Stimulated activated CD4-positive, alpha-beta T cell treated with anti-CD3 and anti-CD28 coated beads, Interleukin-12 subunit alpha, Interleukin-12 subunit beta, amount 100 ng/mL, for 24 hours (primary cell): ENCODE results near the gene ZNF436.

Experiments
- DNase-seq, 2 experiments: peaks; one replicate each; pipeline ENCODE4 v3.0.0-alpha.2; 2020; ENCODE audit warnings: low read depth in 2 of 2

The ZNF436 gene

DNA sequence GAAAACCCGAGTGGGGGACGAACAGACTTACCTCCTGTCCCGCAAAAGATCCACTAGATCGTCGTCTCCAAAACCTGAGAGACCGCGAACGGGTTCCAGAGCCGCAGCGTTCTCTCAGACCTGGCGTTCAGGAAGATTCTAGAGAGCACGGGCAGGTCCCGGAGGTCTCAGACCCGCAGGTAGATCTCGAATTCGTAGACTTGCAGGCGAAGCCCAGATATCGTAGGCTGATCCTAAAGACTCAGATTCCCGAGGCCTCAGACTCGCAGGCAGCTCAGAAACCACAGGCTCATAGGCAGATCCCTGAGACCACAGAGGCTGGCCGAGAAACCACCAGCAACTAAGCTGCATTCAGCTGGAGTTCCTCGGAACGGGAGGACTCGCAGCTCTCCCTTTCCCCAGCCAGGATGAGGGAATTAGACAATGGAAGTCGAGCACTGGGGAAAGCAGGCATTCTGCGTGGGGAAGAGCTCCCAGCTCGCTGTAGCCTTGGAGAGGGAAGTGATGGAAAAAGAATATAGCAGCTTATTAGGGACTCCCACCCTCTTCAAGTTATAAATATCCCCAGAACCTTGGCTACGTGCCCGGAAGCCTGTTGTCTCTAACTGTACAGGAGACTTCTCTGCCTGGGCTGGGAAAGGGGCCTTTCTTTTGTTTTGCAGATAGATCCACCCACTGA is at the start of gene ZNF436:
Gene ZNF436 (minus strand): TSS at position 502 of the 679 bp plus-strand sequence. CDS start 1,831 bp downstream, outside the sequence.
- peak in 1 of 2 experiments; percentile 5 for DNase-seq

DNA sequence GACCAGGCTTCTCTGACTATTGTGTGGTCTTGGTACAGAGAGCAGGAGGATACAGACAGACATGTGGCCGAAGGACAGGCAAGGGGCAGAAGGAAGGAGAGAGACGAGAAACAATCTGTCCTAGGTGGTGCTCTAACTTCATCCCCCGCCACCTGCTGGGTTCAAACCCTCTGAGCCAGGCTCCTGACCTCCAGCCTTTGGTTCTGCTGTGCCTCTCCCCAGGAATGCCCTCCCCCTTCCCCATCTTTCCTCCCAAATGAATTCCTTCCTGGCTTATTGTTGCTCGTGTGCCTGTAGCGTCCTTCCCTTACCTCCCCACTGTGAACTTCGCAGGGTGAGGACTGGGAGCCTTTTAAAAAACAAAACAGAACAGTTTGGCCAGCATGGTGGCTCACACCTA is 49.5 kb upstream of the ZNF436 start:
- DNase-seq, result no peak

DNA sequence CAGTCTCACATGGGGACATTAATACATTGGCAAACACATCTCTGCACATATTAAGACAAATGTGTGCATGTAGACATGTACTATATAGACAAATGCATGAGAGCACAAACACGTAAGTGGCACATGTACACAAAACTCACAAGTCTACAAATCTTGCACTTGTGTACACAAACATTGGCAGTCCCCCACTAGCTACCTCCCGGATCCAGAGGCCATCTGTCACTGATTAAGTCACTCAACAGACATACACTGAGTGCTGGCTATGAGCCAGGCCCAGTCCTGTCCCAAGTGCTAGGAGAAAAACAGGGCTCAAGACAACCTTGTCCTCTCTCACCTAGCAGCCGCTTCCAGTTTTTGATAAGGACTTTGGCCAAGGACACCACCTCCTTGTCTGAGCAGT is 47.9 kb upstream of the ZNF436 start:
- DNase-seq, result no peak

DNA sequence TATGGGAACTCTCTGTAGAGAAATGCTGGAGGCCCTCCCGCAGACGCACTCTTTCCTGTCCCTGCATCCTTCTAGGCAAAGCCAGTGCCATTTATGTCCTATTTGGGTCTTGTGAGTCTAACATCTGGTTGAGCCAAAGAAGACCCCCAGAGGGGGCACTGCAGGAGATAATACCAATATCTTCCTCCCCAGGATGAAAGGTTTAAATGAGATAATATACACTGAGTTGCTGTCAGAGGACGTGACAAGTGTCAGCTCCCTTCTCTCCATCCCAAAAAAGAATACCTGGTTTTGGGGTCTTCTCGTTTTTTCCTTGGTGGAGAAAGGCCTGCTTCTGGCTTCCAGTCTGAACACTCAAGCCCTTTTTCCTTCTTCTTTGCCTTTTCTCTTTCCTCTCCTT is 47.3 kb upstream of the ZNF436 start:
- no peak for DNase-seq

DNA sequence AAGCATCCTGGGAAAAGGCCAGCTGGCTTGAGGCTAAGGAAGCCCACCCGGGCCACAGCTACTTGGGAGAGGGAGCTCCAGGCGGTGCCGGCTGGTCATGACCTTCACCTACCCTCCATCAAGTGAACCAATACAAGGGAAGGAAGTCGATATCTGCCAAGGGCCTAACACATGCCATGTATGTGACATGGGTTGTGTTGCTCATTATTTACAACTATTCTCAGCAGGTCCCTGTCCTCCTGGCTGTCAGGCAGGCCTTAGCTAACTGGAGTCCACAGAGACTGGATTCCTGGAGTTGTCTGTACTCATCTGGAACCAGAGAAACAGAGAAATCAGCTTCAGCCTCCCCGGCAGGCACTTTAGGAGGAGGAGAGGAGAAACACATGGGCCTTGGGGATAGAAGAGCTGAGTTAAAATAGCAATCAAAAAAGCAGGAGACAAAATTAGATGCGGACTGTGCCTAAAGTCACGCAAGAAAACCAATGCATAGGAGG is 39.2 kb upstream of the ZNF436 start:
- no peak for DNase-seq

DNA sequence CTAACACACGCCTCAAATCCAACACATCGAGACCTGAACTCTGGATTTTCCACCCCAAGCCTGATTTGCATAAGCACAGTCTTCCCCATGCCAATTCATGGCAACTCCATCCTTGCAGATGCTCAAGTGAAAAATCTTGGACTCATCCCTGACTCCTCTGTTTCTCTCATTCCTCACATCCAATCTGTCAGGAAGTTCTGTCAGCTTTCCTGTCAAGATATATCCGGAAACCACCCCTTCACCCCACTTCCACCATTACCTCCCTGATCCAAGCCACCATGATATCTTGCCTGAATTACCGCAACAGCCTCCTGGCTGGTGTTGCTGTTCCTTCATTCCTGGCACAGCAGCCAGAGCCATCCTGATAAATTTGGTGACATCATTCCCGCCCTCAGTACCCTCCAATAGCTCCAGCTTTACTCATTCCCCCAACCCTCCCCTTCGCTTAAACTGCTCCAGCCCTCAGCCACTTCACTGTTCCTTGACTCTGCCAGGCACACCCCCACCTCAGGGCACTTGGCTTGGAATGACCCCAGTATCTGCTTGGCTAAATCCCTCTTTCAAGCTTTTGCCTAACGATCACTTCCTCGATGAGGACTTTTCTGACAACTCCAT is 37.5 kb upstream of the ZNF436 start:
- no peak for DNase-seq

DNA sequence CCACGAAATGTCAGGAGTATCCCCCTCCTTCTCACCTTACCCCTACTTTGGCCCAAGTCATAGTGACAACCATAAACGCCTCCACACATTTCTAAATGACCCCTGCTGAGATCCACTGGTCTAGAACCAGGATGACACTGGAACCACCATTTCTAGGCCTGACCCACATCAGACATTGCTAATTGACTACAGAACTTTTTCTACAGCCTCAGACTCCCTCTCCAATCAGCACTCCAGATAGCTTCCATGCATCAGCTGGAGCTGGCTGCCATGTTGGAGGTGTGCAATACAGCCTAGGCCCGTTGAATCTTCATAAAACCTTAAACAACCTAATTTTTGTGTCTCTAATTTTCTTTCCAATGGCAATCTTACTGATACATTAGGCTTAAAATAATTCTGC is 36.3 kb upstream of the ZNF436 start:
- DNase-seq, result no peak

DNA sequence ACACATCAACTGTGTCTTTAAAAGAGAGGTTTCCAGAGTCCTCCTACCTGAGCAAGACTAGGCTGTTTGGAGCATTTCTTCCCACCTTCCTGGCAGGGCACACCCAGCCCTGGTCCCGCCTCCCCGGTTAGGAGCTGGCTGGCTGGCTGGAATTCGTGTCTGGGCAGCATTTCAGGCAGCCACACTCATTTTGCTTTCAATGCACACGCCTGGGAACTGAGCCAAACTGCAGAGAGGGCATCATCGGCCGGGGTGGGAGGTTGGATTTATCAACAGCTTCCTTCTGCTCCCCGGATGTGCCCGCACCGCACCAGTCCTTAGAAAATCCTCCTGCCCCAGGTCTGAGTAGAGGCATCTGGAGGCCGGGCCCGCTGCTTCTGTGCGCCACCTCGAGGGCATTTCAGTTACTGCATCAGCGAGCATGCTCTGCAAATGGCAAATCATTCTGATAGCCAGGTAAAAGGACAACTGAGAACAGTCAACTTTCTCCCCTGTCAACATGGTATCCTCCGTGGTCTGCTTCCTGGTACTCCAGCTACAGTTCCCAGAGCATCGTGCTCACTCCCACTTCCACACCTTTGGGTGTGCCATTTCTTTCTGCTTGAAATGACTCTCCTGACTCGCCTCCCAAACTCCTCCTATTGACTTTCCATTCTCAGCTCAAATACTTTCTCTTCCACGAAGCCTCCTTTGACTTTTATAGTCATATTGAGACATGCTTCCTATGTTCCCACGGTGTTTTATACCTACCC is 34.3 kb upstream of the ZNF436 start:
- peak; percentile 73 to 89 for DNase-seq

DNA sequence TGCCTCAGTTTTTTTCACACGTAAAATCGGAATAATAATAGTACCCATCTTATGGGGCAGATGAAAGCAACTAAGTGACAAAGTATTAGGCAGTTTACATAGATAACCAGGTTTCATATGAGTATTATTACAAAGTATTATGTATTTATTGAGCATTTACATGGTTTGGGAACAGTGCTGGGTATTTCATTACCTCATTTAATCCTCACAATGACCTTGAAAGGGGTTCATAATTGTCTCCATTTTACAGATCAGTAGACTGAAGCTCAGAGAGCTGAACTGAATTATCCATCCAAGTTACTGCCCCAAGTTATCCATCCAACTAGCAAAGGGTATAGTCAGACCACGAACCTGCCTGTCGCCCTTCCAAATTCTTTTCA is 33.7 kb upstream of the ZNF436 start:
- no peak for DNase-seq

DNA sequence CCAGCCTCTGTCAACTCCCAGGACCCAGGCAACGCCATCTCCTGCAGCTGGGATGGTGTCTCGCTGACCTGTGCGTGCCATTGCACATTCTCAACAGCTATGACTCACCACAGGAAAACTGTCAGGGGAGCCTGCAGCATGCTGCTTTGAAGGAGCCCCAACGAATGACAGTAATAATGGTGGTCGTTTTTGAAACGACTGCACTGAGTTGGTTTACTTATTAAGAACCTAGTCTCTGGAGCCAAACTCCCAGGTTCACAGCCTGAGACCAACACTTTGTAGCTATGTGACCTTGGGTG is 33.4 kb upstream of the ZNF436 start:
- DNase-seq, result no peak

DNA sequence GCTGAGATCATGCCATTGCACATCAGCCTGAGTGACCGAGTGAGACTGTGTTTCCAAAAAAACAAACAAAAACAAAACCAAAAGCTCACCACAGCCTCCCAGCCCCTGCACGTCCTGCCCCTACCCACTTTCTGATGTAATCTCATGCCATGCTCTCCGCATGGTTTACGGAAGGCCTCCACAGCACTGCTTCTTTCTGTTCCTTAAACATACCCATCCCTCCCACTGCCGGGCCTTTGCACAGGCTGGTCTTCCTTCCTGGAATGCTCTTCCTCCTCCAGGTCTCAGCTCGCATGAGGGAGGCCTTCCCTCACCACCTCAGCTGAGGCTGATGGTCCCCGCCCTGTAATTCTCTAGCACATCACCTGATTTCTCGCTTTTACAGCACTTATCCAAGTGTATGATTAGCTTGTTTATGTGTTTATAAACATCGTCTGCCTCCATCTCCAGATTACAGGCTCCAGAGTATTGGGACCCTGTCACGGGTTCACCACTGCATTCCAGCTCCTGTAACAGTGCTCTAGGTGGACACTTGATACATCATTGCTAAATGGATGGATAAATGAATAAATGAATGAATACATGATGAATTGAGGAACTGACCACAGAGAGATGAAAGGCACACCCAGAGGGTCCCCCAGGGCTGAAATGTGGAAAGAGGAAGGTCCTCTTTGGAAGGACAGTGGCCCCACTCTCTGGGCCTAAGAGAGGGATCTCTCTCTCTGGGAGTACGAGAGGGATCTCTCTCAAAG is 32.8 kb upstream of the ZNF436 start:
- DNase-seq, result no peak

DNA sequence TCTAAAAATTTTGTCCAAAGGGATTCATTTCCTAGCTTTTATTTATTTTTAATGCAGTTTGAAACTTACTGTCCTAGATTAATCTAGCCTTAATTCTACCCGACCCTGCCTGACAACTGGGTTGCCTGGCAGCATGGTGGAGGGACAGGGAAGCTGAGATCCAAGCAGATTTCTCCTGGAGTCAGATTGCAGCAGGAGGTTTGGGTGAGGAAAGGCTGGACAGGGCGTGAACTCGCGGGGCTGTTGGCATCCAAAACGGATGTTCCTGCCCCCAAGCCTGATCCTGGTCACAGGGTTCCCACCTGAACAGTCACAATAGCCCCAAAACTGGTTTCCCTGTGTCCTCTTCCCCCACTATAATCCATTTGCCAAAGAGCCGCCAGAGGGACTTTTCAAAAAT is 31.7 kb upstream of the ZNF436 start:
- DNase-seq, result no peak

DNA sequence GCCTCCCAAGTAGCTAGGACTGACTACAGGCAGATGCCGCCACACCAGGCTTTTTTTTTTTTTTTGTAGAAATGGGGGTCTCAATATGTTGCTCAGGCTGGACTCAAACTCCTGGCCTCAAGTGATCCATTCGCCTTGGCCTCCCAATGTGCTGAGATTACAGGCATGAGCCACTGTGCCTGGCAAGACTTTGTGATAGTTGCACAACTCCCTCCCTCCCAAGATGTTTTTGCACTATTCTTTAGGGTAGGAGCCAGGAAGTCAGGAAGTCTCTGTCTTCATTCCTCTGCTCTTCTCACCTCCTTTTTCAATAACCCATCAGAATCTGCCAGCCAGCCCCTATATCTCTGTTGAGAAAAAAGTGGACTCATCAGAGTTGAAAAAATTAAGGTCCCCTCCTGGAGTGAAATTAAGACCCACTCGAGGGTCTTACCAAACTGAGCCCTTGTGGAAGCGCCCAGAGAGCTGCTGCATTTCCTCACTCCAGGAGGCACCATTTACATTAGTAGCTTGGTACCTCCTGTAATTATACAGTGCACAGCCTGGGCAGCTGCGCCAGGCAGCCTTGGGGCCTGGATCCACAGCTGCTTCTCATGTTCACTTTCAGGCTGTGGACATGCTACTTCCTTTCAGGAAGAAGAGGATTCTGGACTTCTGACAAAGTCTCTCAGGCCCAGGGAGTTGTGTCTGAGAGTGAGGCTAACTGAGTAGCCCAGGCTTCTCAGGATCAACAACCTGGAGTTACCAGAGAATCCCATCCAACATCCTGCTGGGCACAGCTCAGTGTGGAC is 30.9 kb upstream of the ZNF436 start:
- DNase-seq, result no peak

DNA sequence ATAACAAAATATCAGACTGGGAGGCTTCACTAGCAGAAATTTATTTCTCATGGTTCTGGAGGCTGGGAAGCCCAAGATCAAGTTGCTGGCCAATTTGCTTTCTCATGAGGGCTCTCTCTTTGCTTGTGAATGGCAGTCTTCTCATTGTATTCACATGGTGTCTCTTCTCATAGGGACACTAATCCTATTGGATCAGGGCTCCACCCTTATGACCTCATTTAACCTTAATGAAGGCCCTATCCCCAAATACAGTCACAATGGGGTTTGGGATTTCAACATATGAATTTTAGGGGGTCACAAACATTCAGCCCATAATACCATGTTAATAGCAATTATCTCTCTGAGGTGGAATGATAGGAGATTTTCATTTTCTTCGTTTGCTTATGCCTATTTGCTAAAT is 29.6 kb upstream of the ZNF436 start:
- DNase-seq, result no peak

DNA sequence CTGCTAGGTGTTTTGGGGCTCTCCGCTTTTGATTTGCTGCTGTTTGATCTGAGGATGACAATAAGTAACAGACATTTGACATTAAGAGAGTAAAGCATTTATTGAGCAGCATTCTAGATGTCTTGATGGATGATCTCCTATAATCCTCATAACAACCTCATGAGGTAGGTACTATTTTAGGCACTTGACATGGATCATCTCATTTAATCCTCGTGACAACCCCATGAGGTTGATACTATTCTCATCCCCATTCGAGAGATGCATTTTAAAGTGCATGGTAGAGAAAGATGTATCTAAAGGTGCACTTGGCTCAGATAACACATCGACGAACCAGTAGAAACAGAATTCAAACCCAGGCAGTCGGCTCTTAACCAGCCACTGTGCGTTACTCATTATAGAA is 28.3 kb upstream of the ZNF436 start:
- DNase-seq, result no peak

DNA sequence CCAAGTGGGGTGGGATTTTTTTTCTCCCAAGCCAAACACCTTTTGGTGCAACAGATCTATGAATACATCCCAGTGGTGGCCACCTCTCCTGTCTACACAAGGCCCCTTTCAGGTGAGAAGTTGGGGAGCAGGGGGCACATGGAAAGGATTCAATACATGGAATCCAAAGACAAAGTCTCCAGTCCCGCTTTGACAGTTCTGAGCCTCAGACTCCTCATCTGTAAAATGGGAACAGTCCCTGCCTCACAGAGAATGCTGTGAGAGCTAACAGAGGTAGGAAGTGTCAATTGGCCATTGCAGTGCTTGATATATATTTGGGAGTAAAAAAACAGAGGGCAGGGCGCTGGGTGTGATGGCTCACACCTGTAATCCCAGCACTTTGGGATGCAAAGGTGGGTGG is 26.7 kb upstream of the ZNF436 start:
- no peak for DNase-seq

DNA sequence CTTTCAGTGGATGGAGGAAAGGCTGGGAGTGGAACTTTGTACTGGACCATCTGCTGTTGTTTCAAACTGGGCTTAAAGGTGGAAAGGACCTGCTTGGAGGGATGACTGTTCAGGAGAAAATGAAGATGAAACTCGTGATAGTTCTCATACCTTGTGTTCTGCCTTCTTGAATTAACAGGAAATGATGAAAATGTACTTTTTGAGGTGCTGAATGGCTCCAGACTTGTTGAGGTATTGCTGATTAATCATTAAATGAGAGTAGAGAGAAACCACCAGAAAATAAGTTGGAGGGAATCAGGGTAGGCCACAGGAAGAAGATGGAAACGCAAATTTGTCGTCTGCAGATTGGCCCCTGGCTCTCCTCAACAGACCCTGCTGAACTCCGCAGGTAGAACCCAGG is 26.2 kb upstream of the ZNF436 start:
- DNase-seq, result no peak

DNA sequence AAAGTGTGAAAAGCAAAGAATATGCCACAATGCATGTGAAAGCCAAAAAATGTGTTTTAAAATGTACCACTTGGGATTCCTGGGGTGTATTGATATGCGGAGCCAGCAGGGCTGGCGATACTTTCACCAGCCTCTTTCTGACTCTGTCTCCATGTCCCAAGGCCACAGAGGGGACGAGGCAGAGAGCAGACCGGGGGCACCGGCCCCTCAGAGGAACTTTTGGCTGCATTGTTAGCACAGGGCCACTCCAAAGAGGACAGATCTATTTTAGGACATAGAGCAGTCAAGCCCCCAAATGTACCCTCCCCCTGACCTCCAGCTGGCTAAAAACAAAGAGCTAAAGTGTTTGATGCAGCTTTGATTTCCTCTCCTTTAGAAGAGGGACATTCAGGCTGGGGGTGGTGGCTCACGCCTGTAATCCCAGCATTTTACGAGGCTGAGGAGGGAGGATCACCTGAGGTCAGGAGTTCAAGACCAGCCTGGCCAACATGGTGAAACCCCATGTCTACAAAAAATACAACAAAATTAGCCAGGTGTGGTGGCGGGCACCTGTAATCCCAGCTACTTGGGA is 25.6 kb upstream of the ZNF436 start:
- no peak for DNase-seq

DNA sequence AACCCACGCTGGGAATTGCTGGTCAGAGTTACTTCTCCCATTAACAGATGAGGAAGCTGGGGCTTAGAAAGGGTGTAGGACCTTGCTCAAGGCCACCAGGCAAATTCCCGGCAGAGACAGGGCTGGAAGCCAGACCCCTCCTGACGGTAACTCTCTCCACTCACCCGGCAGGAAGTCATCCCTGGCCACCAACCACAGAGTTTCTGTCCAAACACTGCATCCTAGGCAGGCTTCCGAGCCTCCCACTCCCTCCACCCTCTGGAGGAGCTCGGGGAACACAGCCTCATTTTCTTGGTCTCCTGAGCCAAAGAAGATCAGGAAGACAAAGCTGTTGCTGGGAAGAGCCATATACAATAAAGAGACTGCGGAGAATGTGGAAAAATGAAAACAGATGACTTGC is 25.0 kb upstream of the ZNF436 start:
- no peak for DNase-seq

DNA sequence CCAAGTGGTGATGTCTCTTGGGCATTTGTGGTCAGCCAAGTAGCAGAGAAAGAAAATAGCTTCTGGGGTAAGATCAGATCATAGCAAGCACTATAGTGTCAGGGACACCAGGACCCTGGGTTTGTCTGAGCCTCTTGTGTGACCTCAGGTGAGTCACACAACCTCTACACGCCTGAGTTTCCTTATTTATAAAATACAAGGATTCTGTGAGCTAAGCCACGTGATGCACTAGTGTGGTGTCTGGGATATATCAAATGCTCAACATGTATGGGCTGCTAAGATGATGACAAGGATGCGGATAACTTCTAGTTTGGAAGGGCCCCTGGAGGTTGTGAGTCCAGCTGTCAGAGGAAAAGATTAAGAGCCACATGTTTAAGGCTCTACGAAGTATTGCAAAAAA is 24.5 kb upstream of the ZNF436 start:
- no peak for DNase-seq

DNA sequence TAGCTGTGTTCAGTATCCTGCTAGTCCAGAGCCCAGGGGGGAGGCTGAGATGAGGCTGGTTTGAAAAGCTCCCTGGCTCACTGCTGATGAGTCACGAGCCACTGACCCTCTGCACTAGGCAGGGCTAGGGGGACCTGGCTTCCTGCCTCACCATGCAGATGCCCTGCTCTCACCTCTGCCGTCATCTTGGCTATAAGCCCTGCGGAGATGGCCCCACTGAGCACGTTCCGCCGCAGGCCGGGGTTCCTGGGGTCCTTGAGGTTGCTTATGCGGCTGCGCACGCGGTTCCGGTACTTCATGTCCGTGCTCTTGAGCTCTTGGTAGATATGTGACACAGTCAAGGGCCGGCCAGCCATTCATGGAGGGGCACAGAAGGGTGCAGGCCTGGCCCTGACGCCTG is 24.1 kb upstream of the ZNF436 start:
- DNase-seq, result no peak
